HG02623 (cell line): ENCODE data around the gene NRROS.

Experiments
- ATAC-seq: cut with Tn5 transposase; IDR thresholded peaks from one replicate; pipeline ENCODE4 v1.9.1; 2021; ENCODE audit warnings: moderate library complexity; ENCODE audit not compliant: unreplicated experiment

The NRROS gene

GRCh38 chr3:196645897-196646665, 6.6 kb downstream of the NRROS start:
- no peak for ATAC-seq

GRCh38 chr3:196646666-196647216, 7.2 kb downstream of the NRROS start:
- ATAC-seq: no peak

GRCh38 chr3:196650740-196651311, 11.3 kb downstream of the NRROS start:
- no peak for ATAC-seq

GRCh38 chr3:196651819-196652218, 12.3 kb downstream of the NRROS start:
- no peak for ATAC-seq

GRCh38 chr3:196652961-196653795, 13.7 kb downstream of the NRROS start:
- ATAC-seq: no peak

GRCh38 chr3:196654006-196654734, 14.7 kb downstream of the NRROS start:
- ATAC-seq: no peak

GRCh38 chr3:196654735-196655090, 15.2 kb downstream of the NRROS start:
- ATAC-seq: no peak

GRCh38 chr3:196655496-196655895, 16.0 kb downstream of the NRROS start:
- ATAC-seq: no peak

- ATAC-seq: no peak
Measured at GRCh38 chr3:196656213-196656612, 16.7 kb downstream of the NRROS start.

GRCh38 chr3:196659901-196660351, 20.4 kb downstream of the NRROS start:
- ATAC-seq: no peak

GRCh38 chr3:196660381-196661166, 21.1 kb downstream of the NRROS start:
- ATAC-seq: no peak

GRCh38 chr3:196661400-196661799, 21.9 kb downstream of the NRROS start:
- ATAC-seq: no peak

GRCh38 chr3:196662033-196662432, 22.5 kb downstream of the NRROS start:
- no peak for ATAC-seq

- ATAC-seq: no peak
Measured at GRCh38 chr3:196662711-196663571, 23.4 kb downstream of the NRROS start.

GRCh38 chr3:196666001-196666867, 26.7 kb downstream of the NRROS start:
- ATAC-seq: no peak

- no peak for ATAC-seq
Measured at GRCh38 chr3:196667056-196667825, 27.7 kb downstream of the NRROS start.

GRCh38 chr3:196670339-196670738, 30.8 kb downstream of the NRROS start:
- ATAC-seq: no peak
